Activated naive CD4-positive, alpha-beta T cell treated with anti-CD3 and anti-CD28 coated beads for 36 hours (primary cell): ENCODE data around the gene PALM3. TPM values are rescaled to one million over a fixed set of nuclear protein-coding genes. Genes with fewer than 3 reads are reported as not detected.

Experiments
- CTCF ChIA-PET: fragments of 350-600 bp; sonication (Branson Sonifier 250); formaldehyde crosslinking; loops from one replicate; lab custom pipeline; 2021; ENCODE audit warnings: antibody characterized with exemption; lab: Charles Lee
- DNase-seq: peaks from one replicate; pipeline ENCODE4 v3.0.0-alpha.2; 2020
- H3K27ac Mint-ChIP-seq: one replicate; pipeline ENCODE4 v1.8.0; 2021; ENCODE audit warnings: mild to moderate bottlenecking, mixed read lengths
- H3K27me3 Mint-ChIP-seq: one replicate; pipeline ENCODE4 v1.8.0; 2021; ENCODE audit warnings: low read depth, mixed read lengths
- H3K36me3 Mint-ChIP-seq: one replicate; pipeline ENCODE4 v1.8.0; 2021; ENCODE audit warnings: low read depth, mixed read lengths
- H3K4me1 Mint-ChIP-seq: one replicate; pipeline ENCODE4 v1.8.0; 2021; ENCODE audit warnings: low read depth, mixed read lengths
- H3K4me3 Mint-ChIP-seq: one replicate; pipeline ENCODE4 v1.8.0; 2021; ENCODE audit warnings: mild to moderate bottlenecking, moderate library complexity, mixed read lengths
- H3K9me3 Mint-ChIP-seq: one replicate; pipeline ENCODE4 v1.8.0; 2021; ENCODE audit warnings: mixed read lengths
- intact Hi-C: fragments of 100-400 bp; cut with micrococcal nuclease; formaldehyde crosslinking; loops from one replicate; pipeline ENCODE4 v1.15.1; 2023
- total RNA-seq, 2 experiments: library from RNA; stranded (reverse); gene quantifications; one replicate each; pipeline ENCODE4 v1.2.3, GENCODE V29; 2021

Gene PALM3
- total RNA-seq, 2 experiments from 2014 or later, result not detected

GRCh38 chr19:14088634-14089411, 26.9 kb upstream of the PALM3 start:
- intact Hi-C loops, result no loop called here
- peaks cover 24% of the 10 kb centered on the region for H3K4me1 Mint-ChIP-seq
- H3K27me3 Mint-ChIP-seq, result no peaks in the 10 kb centered on the region
- peak overlapping the region; percentile 79 for H3K4me3 Mint-ChIP-seq
- DNase-seq, result no peak
- H3K9me3 Mint-ChIP-seq, result peaks cover 15% of the 10 kb centered on the region
- H3K36me3 Mint-ChIP-seq, result peaks cover 16% of the 10 kb centered on the region
- CTCF ChIA-PET, result interaction anchor here (2.1 kb wide), 1 partner anchor 13 kb away, joined by 5 read pairs; no protein-coding TSS in a partner anchor
- H3K27ac Mint-ChIP-seq, result peak overlapping the region; percentile 71

DNA sequence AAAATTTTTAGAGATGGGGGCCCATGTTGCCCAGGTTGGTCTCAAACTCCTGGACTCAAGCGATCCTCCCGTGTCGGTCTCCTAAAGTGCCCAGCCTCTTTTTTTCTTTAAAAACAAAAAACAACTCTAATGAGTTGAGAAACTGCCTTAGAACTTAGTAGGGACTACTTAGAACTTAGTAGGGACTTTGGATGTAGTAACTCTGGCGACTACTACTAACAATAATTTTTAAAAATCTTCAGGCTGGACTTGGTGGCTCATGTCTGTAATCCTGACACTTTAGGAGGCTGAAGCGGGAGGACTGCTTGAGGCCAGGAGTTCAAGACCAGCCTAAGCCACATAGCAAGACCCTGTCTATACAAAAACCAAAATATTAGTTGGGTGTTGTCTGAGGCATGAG, 24.2 kb upstream of the PALM3 start:
- DNase-seq, result no peak
- Mint-ChIP-seq H3K27ac (no peak overlapping the region), H3K9me3 (no peaks in the 10 kb centered on the region), H3K4me1 (peaks cover 19% of the 10 kb centered on the region), H3K36me3 (peaks cover 9% of the 10 kb centered on the region), H3K4me3 (no peak overlapping the region), H3K27me3 (no peaks in the 10 kb centered on the region)
- CTCF ChIA-PET, result no interaction called here
- intact Hi-C loops, result no loop called here

DNA sequence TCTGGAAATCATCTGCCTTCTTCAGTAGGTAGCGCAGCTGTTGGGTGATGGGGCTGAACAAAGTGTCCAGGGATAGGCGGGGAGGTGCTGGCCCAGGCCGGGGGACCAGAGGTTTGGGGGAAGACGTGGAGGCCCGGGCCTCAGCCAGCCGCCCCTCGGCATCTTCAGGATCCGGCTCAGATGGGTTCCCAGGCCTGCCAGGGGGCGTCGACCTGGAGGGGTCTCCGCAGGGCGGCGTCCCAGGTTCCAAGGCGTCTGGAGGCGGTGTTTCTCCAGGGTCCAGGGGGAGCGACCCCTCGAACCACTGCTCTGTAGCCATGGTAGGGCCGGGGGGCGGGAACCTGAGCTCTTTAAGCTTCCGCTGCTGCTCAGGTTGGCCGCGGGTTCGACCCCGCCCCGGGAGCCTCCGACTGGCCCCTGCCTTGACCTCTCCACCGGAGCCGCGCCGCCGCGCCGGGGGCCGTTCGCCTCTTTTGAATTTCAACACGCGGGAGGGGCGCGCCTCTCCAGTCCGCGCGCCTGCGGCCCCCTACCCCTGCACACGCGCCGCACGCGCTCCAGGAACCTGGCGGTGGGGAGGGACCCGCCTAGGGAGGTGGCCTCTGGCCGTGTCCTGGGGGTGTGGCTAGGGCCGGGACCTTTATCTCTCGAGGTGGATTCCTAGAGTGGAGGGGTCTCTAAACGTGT, 23.6 kb upstream of the PALM3 start, which contains the start of gene C19orf67:
TSS of gene C19orf67 (minus strand) at position 475 of the 687 bp plus-strand sequence. CDS start at position 319, 156 bp downstream.
- CTCF ChIA-PET, result interaction anchor here (1.1 kb wide), 1 partner anchor 51 kb away, joined by 4 read pairs; the partner anchor contains the start of gene ASF1B
- Mint-ChIP-seq H3K4me3 (no peak within 1 kb of the TSS), H3K27ac (no peak within 1 kb of the TSS), H3K4me1 (peaks cover 20% of the 10 kb centered on the region), H3K36me3 (peaks cover 9% of the 10 kb centered on the region), H3K27me3 (no peaks in the 10 kb centered on the region), H3K9me3 (no peaks in the 10 kb centered on the region)
- intact Hi-C loops, result no loop called here
- DNase-seq, result no peak

DNA sequence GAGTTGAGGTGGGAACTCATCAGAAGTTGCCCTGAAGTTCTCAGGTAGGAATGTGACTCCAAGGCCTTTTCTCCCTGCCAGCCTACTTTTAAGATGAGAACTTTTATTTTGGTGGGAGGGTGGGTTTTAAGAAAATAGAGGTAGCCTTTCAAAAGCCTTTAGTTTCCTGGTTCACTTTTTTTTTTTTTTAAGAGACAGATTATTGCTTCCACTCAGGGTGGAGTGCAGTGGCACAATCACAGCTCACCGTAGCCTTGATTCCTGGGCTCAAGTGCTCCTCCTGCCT, 20.7 kb upstream of the PALM3 start:
- H3K36me3 Mint-ChIP-seq, result no peaks in the 10 kb centered on the region
- peaks cover 11% of the 10 kb centered on the region for H3K4me1 Mint-ChIP-seq
- intact Hi-C loops, result loop anchor here (5.0 kb wide), 1 partner anchor 285 kb away; the partner anchor contains the start of gene ZSWIM4
- no peaks in the 10 kb centered on the region for H3K27me3 Mint-ChIP-seq
- H3K9me3 Mint-ChIP-seq, result no peaks in the 10 kb centered on the region
- CTCF ChIA-PET, result interaction anchor here (1.0 to 1.4 kb wide), 4 partner anchors 11 to 202 kb away, joined by 3 to 6 read pairs (median 4); partner anchors contain the start of gene ASF1B
- no peak overlapping the region for H3K27ac Mint-ChIP-seq
- DNase-seq, result no peak
- H3K4me3 Mint-ChIP-seq, result peak overlapping the region; percentile 95

DNA sequence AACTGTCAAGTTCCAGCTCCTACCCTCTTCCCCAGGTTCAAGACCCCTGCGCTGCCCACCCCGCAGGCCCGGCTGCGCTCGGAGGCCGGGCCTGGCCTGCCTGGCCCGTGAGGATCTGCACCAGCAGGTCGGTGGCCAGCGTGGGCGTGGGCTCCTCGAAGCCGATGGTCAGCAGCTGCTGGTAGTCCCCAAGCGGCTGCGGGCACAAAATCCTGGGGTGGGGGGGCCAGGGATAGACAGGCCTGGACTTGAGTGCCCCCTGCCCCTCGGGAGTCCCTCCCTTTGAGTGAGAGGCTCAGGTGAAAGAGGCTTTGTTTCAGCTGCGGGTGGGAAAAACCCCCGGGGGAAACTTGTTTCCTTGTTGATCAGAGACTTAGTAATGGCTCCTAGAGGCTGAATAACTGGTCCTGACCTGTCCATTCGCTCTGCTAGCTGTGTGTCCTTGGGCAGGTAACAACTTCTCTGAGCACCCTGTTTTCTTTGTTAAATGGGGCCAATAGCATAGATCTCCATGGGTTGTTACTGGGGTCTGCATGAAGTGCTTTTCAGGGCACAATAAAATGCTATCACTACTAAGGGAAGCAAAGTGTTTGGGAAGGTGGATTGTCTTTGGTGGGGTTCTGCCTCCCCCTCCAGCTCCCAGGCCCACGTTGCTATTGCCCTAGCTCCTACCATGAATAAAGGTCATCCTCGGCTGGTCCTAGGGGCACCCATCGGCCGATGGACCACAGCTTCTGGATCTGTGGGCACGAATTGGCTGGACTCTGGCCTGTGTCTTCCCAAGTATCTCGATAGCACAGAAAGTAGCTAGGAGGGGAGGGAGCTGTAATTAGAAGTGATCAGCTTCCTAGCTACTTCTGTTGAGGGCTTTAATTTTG, 20.2 kb upstream of the PALM3 start:
- intact Hi-C loops, result loop anchor here (1.0 to 5.0 kb wide), 6 partner anchors 9 to 285 kb away; partner anchors contain the start of genes ASF1B, DCAF15, RFX1 and ZSWIM4
- CTCF ChIA-PET, result interaction anchor here (0.6 to 1.4 kb wide), 7 partner anchors 8 to 202 kb away, joined by 3 to 6 read pairs (median 4); partner anchors contain the start of genes ASF1B and IL27RA

GRCh38 chr19:14080887-14081796, 19.3 kb upstream of the PALM3 start:
- peaks cover 11% of the 10 kb centered on the region for H3K4me1 Mint-ChIP-seq
- peak overlapping the region; percentile 95 for H3K4me3 Mint-ChIP-seq
- H3K9me3 Mint-ChIP-seq, result no peaks in the 10 kb centered on the region
- CTCF ChIA-PET, result interaction anchor here (0.9 to 1.9 kb wide), 7 partner anchors 22 to 202 kb away, joined by 3 to 5 read pairs (median 4); partner anchors contain the start of genes ASF1B and IL27RA
- H3K27me3 Mint-ChIP-seq, result no peaks in the 10 kb centered on the region
- DNase-seq, result peak; percentile 100
- peak overlapping the region; percentile 91 for H3K27ac Mint-ChIP-seq
- intact Hi-C loops, result loop anchor here (1.0 to 5.0 kb wide), 6 partner anchors 8 to 284 kb away; partner anchors contain the start of genes ASF1B, DCAF15, RFX1 and ZSWIM4
- H3K36me3 Mint-ChIP-seq, result no peaks in the 10 kb centered on the region

More for the DNA sequence above, 20.2 kb upstream of the PALM3 start:
- H3K9me3 Mint-ChIP-seq, result no peaks in the 10 kb centered on the region
- no peaks in the 10 kb centered on the region for H3K36me3 Mint-ChIP-seq
- H3K4me3 Mint-ChIP-seq, result peak overlapping the region; percentile 95
- H3K27ac Mint-ChIP-seq, result peak overlapping the region; percentile 91
- DNase-seq, result peak; percentile 68
- H3K27me3 Mint-ChIP-seq, result no peaks in the 10 kb centered on the region
- H3K4me1 Mint-ChIP-seq, result peaks cover 11% of the 10 kb centered on the region

- intact Hi-C loops, result no loop called here
- no peak for DNase-seq
These were observed 16.5 kb upstream of the PALM3 start for GRCh38 chr19:14078411-14078810.

GRCh38 chr19:14073925-14074838, 12.3 kb upstream of the PALM3 start:
- H3K36me3 Mint-ChIP-seq, result no peaks in the 10 kb centered on the region

More at GRCh38 chr19:14078411-14078810, 16.5 kb upstream of the PALM3 start:
- H3K9me3 Mint-ChIP-seq, result no peaks in the 10 kb centered on the region
- CTCF ChIA-PET, result interaction anchor here (0.6 to 1.8 kb wide), 6 partner anchors 37 to 269 kb away, joined by 3 to 12 read pairs (median 4); partner anchors contain the start of gene NANOS3
- no peak overlapping the region for H3K27ac Mint-ChIP-seq
- no peak overlapping the region for H3K4me3 Mint-ChIP-seq
- H3K27me3 Mint-ChIP-seq, result no peaks in the 10 kb centered on the region
- H3K4me1 Mint-ChIP-seq, result peaks cover 18% of the 10 kb centered on the region
- H3K36me3 Mint-ChIP-seq, result no peaks in the 10 kb centered on the region

GRCh38 chr19:14073261-14073924, 11.5 kb upstream of the PALM3 start:
- intact Hi-C loops, result loop anchor here (1.0 to 5.0 kb wide), 5 partner anchors 8 to 121 kb away; partner anchors contain the start of gene DCAF15
- Mint-ChIP-seq H3K4me1 (peaks cover 10% of the 10 kb centered on the region), H3K36me3 (no peaks in the 10 kb centered on the region), H3K9me3 (no peaks in the 10 kb centered on the region), H3K27ac (no peak overlapping the region), H3K4me3 (peak overlapping the region; percentile 80), H3K27me3 (peaks cover 4% of the 10 kb centered on the region)
- CTCF ChIA-PET, result interaction anchor here (0.7 to 2.4 kb wide), 16 partner anchors 9 to 194 kb away, joined by 3 to 13 read pairs (median 3); partner anchors contain the start of gene ASF1B
- peak; percentile 75 for DNase-seq

More at GRCh38 chr19:14073925-14074838, 12.3 kb upstream of the PALM3 start:
- H3K27me3 Mint-ChIP-seq, result peaks cover 4% of the 10 kb centered on the region
- peaks cover 10% of the 10 kb centered on the region for H3K4me1 Mint-ChIP-seq
- no peak overlapping the region for H3K27ac Mint-ChIP-seq
- peak; percentile 40 for DNase-seq
- no peaks in the 10 kb centered on the region for H3K9me3 Mint-ChIP-seq
- H3K4me3 Mint-ChIP-seq, result peak overlapping the region; percentile 80
- intact Hi-C loops, result loop anchor here (1.0 to 5.0 kb wide), 6 partner anchors 7 to 122 kb away; partner anchors contain the start of gene DCAF15
- CTCF ChIA-PET, result interaction anchor here (0.6 to 2.4 kb wide), 15 partner anchors 8 to 195 kb away, joined by 3 to 13 read pairs (median 3); no protein-coding TSS in a partner anchor
